GM23248 (cell line): ENCODE data around the gene SYNE1.

ENCODE experiments used
- EZH2 ChIP-seq: fragments of 200-600 bp; sonication (generic); IDR thresholded peaks from 2 replicates; pipeline ENCODE4 v1.6.1; 2018; ENCODE audit warnings: antibody characterized with exemption, mild to moderate bottlenecking; ENCODE audit not compliant: insufficient read depth, poor library complexity, severe bottlenecking
- EZH2phosphoT487 ChIP-seq: fragments of 200-600 bp; sonication (generic); IDR thresholded peaks from 2 replicates; pipeline ENCODE4 v1.6.1; 2018; ENCODE audit warnings: antibody characterized with exemption, moderate library complexity, mild to moderate bottlenecking, low read depth; ENCODE audit not compliant: insufficient read depth

- TF ChIP-seq EZH2phosphoT487 (no peak), EZH2 (no peak)
Observed at GRCh38 chr6:152300517-152300916, 336.6 kb downstream of the SYNE1 start.
